ENCODE data around the gene GLIS2. TPM values are rescaled to one million over a fixed set of nuclear protein-coding genes. Genes with fewer than 3 reads are reported as not detected.

GLIS2 gene
- polyA plus RNA-seq, 2 of the 4 experiments (the other 2 are of a cell fraction), result 5.5 to 15.8 TPM

- TF ChIP-seq MAX (IDR thresholded peaks at IDR 0.05), result peak; percentile 82
- no peak for TF ChIP-seq MAZ (IDR thresholded peaks at IDR 0.05; ENCODE audit: borderline replicate concordance, low read depth, low read length)
- peak; percentile 47; the same call in 1 of the 2 replicates for TF ChIP-seq BHLHE40 (IDR thresholded peaks at IDR 0.05; ENCODE audit: low read depth, low read length)
- TF ChIP-seq RAD21 (conservative IDR thresholded peaks at IDR 0.05 in 1 of 2, IDR thresholded peaks at IDR 0.05 in 1 of 2), result peak; percentile 50 to 63; a peak in 4 of 5 replicates
- TF ChIP-seq EHMT2 (IDR thresholded peaks at IDR 0.05; ENCODE audit: low read depth), result no peak
- peak; percentile 78 for TF ChIP-seq FOSL2 (IDR thresholded peaks at IDR 0.05)
- TF ChIP-seq FOSL2 (CRISPR knock-in tag; IDR thresholded peaks at IDR 0.05), result peak; percentile 99
- TF ChIP-seq TFCP2L1 (CRISPR knock-in tag; IDR thresholded peaks at IDR 0.05), result no peak
- TF ChIP-seq CTCF (IDR thresholded peaks at IDR 0.05), result no peak; the same call in 2 of the 3 replicates
- TF ChIP-seq CEBPB (IDR thresholded peaks at IDR 0.05), result peak; percentile 86 to 98
- no peak for TF ChIP-seq HOXB13 (CRISPR knock-in tag; IDR thresholded peaks at IDR 0.05; ENCODE audit: low read depth)
- TF ChIP-seq PHF8 (IDR thresholded peaks at IDR 0.05; ENCODE audit: borderline replicate concordance, low read depth), result no peak
- TF ChIP-seq JUN (IDR thresholded peaks at IDR 0.05), result peak; percentile 52 to 68; a peak in 3 of 5 replicates
- no peak for TF ChIP-seq RCOR1 (IDR thresholded peaks at IDR 0.05; ENCODE audit: low read depth, low read length)
- TF ChIP-seq EP300 (IDR thresholded peaks at IDR 0.05), result peak in 1 of 2 experiments; percentile 34; a peak in 2 of 5 replicates
- no peak for TF ChIP-seq MAFK (IDR thresholded peaks at IDR 0.05; ENCODE audit: partially characterized antibody)
- TF ChIP-seq NR3C1 (IDR thresholded peaks at IDR 0.05), result no peak
Observed at GRCh38 chr16:4290236-4290830, 25.5 kb upstream of the GLIS2 start (continued).

- 95% methylated on average over 4 of the region's 4 CpGs for WGBS (ENCODE audit: missing lambda C conversion rate)
- Histone ChIP-seq H3K9me3 (no peaks in the 10 kb centered on the region), H3K4me1 (peaks cover 75% of the 10 kb centered on the region), H3K4me2 (no peak overlapping the region), H3K4me3 (no peak overlapping the region), H3K27ac (peak overlapping the region in 1 of 2 experiments; percentile 86; a peak in 3 of 6 replicates)
- no peak for ATAC-seq
- FAIRE-seq, result no peak
- no peak for TF ChIP-seq RAD21 (conservative IDR thresholded peaks at IDR 0.05 in 1 of 2, IDR thresholded peaks at IDR 0.05 in 1 of 2)
- no peak for TF ChIP-seq HOXB5 (CRISPR knock-in tag; IDR thresholded peaks at IDR 0.05)
- TF ChIP-seq JUNB (IDR thresholded peaks at IDR 0.05), result no peak
- no peak for TF ChIP-seq RCOR1 (IDR thresholded peaks at IDR 0.05; ENCODE audit: low read depth, low read length)
- no peak for TF ChIP-seq POLR2A (IDR thresholded peaks at IDR 0.05; ENCODE audit: low read length)
- no peak for TF ChIP-seq RNF2 (IDR thresholded peaks at IDR 0.05; ENCODE audit: borderline replicate concordance, low read depth)
- no peak for TF ChIP-seq NPAS2 (CRISPR knock-in tag; IDR thresholded peaks at IDR 0.05; ENCODE audit: borderline replicate concordance)
- no peak for TF ChIP-seq GATA3 (IDR thresholded peaks at IDR 0.05; ENCODE audit: borderline replicate concordance)
- no peak for TF ChIP-seq REST (IDR thresholded peaks at IDR 0.05)
- TF ChIP-seq JUN (IDR thresholded peaks at IDR 0.05), result no peak
- no peak for DNase-seq (ENCODE audit: low read depth in 1 of 2, low spot score in 1 of 2)
- ChIA-PET CTCF (interaction anchor here (0.6 to 13.8 kb wide), 10 partner anchors 8 to 118 kb away, joined by 3 to 213 read pairs (median 42); partner anchors contain the start of gene TFAP4), POLR2A (no interaction called here)
Observed at GRCh38 chr16:4291699-4292098, 24.2 kb upstream of the GLIS2 start.

Data from A549 (cell line).